ENCODE measurements around the gene AKAP13.

Gene AKAP13

DNA sequence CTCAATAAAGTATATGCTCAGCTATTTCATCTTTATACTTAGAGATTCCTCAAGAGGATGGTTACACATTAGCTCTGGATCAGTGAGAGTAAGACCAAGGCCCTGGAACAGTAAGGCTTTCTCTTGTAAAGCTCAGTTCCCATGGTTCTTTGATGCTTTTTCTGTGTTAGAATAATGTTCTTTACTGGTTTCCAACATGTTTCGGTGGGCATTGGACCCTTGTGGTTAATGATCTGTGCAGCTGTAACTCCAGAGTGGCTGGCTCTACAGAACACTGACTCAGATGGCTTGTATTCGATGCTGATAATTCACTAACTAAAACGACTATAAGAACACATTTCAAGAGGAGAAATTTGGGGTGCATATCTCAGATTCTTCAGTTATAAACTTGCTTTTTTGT, 114.7 kb downstream of the AKAP13 start:
- peaks cover 90% of the 10 kb centered on the region for H3K4me1 Mint-ChIP-seq

GRCh38 chr15:85495544-85495943, 115.1 kb downstream of the AKAP13 start:
- Mint-ChIP-seq H3K9me3 (no peaks in the 10 kb centered on the region), H3K36me3 (peaks cover 14% of the 10 kb centered on the region), H3K27ac (no peak overlapping the region), H3K4me3 (no peak overlapping the region), H3K27me3 (no peaks in the 10 kb centered on the region), H3K4me1 (peaks cover 90% of the 10 kb centered on the region)
- ATAC-seq, result no peak

More for the DNA sequence above, 114.7 kb downstream of the AKAP13 start:
- no peak for ATAC-seq
- no peaks in the 10 kb centered on the region for H3K9me3 Mint-ChIP-seq
- H3K27ac Mint-ChIP-seq, result peak overlapping the region; percentile 44
- peaks cover 14% of the 10 kb centered on the region for H3K36me3 Mint-ChIP-seq
- no peak overlapping the region for H3K4me3 Mint-ChIP-seq
- H3K27me3 Mint-ChIP-seq, result no peaks in the 10 kb centered on the region

GRCh38 chr15:85496151-85496550, 115.7 kb downstream of the AKAP13 start:
- ATAC-seq, result no peak
- Mint-ChIP-seq H3K4me1 (peaks cover 84% of the 10 kb centered on the region), H3K27me3 (no peaks in the 10 kb centered on the region), H3K9me3 (no peaks in the 10 kb centered on the region), H3K36me3 (peaks cover 14% of the 10 kb centered on the region), H3K4me3 (no peak overlapping the region), H3K27ac (no peak overlapping the region)

DNA sequence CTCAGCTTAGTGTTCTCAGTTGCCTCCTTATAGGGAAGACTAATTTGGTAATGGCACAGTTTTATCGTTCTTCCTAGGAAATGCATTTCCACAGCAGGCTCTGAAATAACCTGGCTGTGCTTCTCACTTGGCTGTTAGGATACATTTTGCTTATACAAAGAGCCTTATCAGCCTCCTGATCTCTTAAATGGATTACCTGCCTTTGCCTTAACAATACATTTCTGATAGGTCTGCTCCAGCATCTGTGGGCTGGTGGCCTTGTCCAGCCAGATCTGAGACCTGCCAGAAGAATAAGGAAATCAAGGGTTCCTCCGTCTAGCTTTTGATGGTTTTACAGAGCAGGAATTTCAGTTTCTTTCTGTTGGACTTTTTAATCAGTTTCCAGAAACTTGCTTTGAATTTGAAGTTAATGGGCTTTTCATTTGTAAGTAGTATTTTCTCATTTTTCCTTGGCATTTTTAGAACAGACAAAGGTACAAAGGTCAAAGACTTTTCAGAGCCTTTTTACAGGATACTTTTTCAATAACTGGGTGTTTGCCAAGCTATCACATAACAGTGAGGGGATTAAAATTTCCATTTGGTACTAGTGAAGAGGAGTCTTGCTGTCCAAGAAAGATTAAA, 116.3 kb downstream of the AKAP13 start:
- Mint-ChIP-seq H3K4me1 (peaks cover 83% of the 10 kb centered on the region), H3K4me3 (no peak overlapping the region), H3K9me3 (no peaks in the 10 kb centered on the region), H3K36me3 (peaks cover 14% of the 10 kb centered on the region), H3K27ac (peak overlapping the region; percentile 20), H3K27me3 (no peaks in the 10 kb centered on the region)
- no peak for ATAC-seq

DNA sequence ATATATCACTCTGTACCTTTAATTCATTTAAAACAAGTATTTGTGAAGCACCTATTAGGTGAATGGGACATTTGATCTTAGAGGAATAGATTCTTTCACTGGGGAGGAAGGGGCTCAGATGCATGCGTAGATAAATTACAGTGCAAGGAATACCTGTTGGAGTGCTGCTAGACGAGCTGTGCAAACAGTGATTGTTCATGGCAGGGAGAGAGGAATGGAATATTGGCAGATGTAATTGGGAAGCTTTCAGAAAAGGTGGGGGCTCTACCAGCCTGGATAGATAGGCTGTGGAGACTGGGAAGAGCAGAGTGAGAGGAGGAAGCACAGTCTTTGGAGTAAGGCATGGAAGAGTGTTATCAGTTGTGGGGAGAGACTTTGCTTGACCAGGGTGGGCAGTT, 116.8 kb downstream of the AKAP13 start:
- no peak for ATAC-seq
- H3K4me3 Mint-ChIP-seq, result no peak overlapping the region
- H3K27me3 Mint-ChIP-seq, result no peaks in the 10 kb centered on the region
- peaks cover 14% of the 10 kb centered on the region for H3K36me3 Mint-ChIP-seq
- peak overlapping the region; percentile 20 for H3K27ac Mint-ChIP-seq
- peaks cover 82% of the 10 kb centered on the region for H3K4me1 Mint-ChIP-seq
- H3K9me3 Mint-ChIP-seq, result no peaks in the 10 kb centered on the region

DNA sequence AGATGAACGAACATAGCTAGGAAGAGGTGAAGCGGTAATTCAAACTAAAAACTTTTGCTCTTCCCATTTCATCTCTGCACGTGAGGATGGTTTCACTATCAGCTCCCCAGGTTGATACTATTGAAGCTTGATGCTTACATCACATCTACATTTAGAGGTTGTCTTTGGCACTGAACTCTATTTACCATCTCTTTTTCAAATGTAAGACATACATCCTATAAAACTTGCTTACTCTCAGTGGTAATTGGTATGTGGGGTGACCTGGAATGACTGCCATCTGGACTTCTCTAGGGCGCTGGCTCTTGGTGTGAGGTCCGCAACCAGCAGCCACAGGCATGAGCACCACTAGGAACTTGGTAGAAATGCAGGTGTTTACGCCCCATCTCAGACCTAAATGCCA, 118.1 kb downstream of the AKAP13 start:
- Mint-ChIP-seq H3K4me1 (peaks cover 78% of the 10 kb centered on the region), H3K27ac (peak overlapping the region; percentile 4), H3K27me3 (no peaks in the 10 kb centered on the region), H3K4me3 (no peak overlapping the region), H3K36me3 (peaks cover 14% of the 10 kb centered on the region), H3K9me3 (no peaks in the 10 kb centered on the region)
- no peak for ATAC-seq

GRCh38 chr15:85499371-85499887, 119.0 kb downstream of the AKAP13 start:
- Mint-ChIP-seq H3K27me3 (no peaks in the 10 kb centered on the region), H3K9me3 (no peaks in the 10 kb centered on the region), H3K36me3 (peaks cover 9% of the 10 kb centered on the region), H3K27ac (peak overlapping the region; percentile 4), H3K4me3 (peak overlapping the region; percentile 10), H3K4me1 (peaks cover 78% of the 10 kb centered on the region)
- ATAC-seq, result no peak

DNA sequence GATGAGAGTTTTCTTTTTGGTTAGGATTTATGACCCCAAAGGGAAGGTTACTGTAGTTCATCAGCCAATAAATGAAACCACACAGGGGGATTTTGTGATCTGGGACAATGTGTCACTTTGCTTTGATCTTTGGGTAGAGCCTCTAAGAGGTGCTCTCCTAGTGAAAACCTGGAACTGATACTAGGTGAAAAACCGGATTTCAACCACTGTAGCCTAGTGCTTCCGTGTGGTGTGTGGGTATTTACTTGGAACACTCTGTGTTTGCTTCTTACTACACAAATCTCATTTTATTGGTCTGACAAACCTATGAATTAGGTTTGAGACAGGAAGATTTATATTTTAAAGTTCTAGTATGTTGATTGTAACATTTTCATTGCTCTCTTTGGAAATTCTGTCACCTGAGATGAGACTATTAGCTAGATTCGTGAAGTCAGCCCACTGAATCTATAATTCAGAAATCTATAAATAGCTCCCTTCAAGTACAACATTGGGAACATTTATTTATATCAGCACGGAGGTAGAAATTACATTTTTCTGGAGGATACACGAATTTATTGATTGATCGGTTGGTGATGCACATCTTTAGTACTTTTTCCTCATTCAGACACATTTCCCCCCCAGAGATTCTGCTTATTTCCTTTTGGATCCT, 119.8 kb downstream of the AKAP13 start:
- Mint-ChIP-seq H3K27ac (peak overlapping the region; percentile 4), H3K4me3 (no peak overlapping the region), H3K4me1 (peaks cover 78% of the 10 kb centered on the region), H3K36me3 (peaks cover 6% of the 10 kb centered on the region), H3K27me3 (no peaks in the 10 kb centered on the region), H3K9me3 (no peaks in the 10 kb centered on the region)
- peak; percentile 88 for ATAC-seq

GRCh38 chr15:85500729-85501128, 120.3 kb downstream of the AKAP13 start:
- H3K27me3 Mint-ChIP-seq, result no peaks in the 10 kb centered on the region
- peaks cover 6% of the 10 kb centered on the region for H3K36me3 Mint-ChIP-seq
- no peak overlapping the region for H3K4me3 Mint-ChIP-seq
- H3K4me1 Mint-ChIP-seq, result peaks cover 76% of the 10 kb centered on the region
- peak overlapping the region; percentile 4 for H3K27ac Mint-ChIP-seq
- no peaks in the 10 kb centered on the region for H3K9me3 Mint-ChIP-seq
- no peak for ATAC-seq

- H3K4me1 Mint-ChIP-seq, result peaks cover 72% of the 10 kb centered on the region
- no peak for ATAC-seq
- peak overlapping the region; percentile 46 for H3K27ac Mint-ChIP-seq
- H3K27me3 Mint-ChIP-seq, result no peaks in the 10 kb centered on the region
- H3K4me3 Mint-ChIP-seq, result no peak overlapping the region
- peaks cover 6% of the 10 kb centered on the region for H3K36me3 Mint-ChIP-seq
- no peaks in the 10 kb centered on the region for H3K9me3 Mint-ChIP-seq
Measured at GRCh38 chr15:85501574-85501973, 121.2 kb downstream of the AKAP13 start.

- no peak overlapping the region for H3K4me3 Mint-ChIP-seq
- no peak for ATAC-seq
- H3K36me3 Mint-ChIP-seq, result no peaks in the 10 kb centered on the region
- H3K27ac Mint-ChIP-seq, result peak overlapping the region; percentile 48
- H3K27me3 Mint-ChIP-seq, result no peaks in the 10 kb centered on the region
- peaks cover 62% of the 10 kb centered on the region for H3K4me1 Mint-ChIP-seq
- H3K9me3 Mint-ChIP-seq, result no peaks in the 10 kb centered on the region
Measured at GRCh38 chr15:85503151-85503799, 122.9 kb downstream of the AKAP13 start.

DNA sequence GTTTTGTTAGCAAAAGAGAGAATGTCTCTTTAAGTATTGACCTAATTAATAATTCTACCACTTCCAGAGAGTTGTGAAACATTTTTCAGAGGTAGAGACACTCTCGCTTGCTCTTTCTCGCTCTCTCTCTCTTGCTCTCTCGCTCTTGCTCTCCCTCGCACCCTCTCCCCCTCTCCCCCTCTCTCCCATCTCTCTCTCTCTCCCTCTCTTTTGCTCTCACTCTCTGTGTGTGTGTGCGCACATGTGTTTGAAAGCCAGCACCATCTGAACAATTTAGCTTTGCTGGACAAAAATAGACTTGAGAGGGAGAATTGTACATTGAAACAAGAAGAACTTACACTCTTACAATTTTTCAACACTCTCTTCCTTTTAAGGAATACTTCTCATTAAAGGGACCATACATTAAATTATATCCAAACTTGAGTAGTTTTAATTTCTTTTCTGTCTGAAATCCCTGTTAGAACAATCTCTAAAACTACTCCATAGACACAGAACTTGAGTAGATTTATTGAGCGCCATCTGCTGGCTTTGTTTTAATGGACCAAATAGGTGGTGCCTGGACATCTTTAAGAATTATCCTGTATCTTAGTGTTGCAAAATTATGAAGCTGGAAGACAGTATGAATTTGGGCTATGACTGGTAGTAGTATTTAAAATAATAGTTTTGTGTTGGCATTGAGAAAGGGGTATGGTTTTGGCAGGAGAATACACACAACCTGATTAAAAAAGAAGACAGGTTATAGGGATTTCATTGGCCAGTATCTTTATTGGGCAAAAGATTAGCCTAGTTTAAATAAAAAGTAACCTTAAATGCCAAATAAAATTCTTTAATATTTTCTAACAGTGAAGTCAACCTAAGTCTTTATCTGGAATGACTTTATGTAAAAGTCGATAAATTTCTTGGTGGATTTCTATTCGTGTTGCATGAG, 124.6 kb downstream of the AKAP13 start:
- no peaks in the 10 kb centered on the region for H3K27me3 Mint-ChIP-seq
- no peaks in the 10 kb centered on the region for H3K9me3 Mint-ChIP-seq
- peak overlapping the region; percentile 66 for H3K27ac Mint-ChIP-seq
- peak; percentile 54 for ATAC-seq
- peaks cover 51% of the 10 kb centered on the region for H3K4me1 Mint-ChIP-seq
- H3K4me3 Mint-ChIP-seq, result no peak overlapping the region
- H3K36me3 Mint-ChIP-seq, result peaks cover 6% of the 10 kb centered on the region

- peaks cover 57% of the 10 kb centered on the region for H3K4me1 Mint-ChIP-seq
- no peak overlapping the region for H3K27ac Mint-ChIP-seq
- no peaks in the 10 kb centered on the region for H3K9me3 Mint-ChIP-seq
- no peaks in the 10 kb centered on the region for H3K27me3 Mint-ChIP-seq
- no peak for ATAC-seq
- no peak overlapping the region for H3K4me3 Mint-ChIP-seq
- peaks cover 6% of the 10 kb centered on the region for H3K36me3 Mint-ChIP-seq
Measured at GRCh38 chr15:85507114-85507513, 126.7 kb downstream of the AKAP13 start.

GRCh38 chr15:85509973-85510372, 129.6 kb downstream of the AKAP13 start:
- H3K9me3 Mint-ChIP-seq, result no peaks in the 10 kb centered on the region
- H3K4me1 Mint-ChIP-seq, result peaks cover 49% of the 10 kb centered on the region
- no peak overlapping the region for H3K4me3 Mint-ChIP-seq
- no peak for ATAC-seq
- no peak overlapping the region for H3K27ac Mint-ChIP-seq
- no peaks in the 10 kb centered on the region for H3K27me3 Mint-ChIP-seq
- H3K36me3 Mint-ChIP-seq, result peaks cover 6% of the 10 kb centered on the region

DNA sequence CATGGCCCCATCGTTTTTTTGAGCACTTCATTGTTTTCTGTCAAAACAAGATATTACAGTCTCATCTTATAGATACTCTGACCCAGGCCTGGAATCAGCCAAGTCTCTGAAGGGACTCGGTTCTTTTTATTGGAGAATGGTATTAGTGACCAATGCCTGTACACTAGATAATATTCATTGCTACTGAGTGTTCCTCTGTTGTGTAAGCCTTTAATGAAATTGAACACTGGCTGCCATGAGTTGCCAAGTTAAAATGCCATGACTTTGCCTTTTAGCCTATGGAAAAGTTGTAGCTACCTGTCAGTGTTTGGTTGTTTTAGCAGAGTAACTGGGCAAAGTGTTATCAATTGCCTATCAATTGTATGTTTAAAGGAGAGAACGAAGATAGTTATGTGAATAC, 134.0 kb downstream of the AKAP13 start:
- Mint-ChIP-seq H3K27ac (no peak overlapping the region), H3K27me3 (no peaks in the 10 kb centered on the region), H3K4me3 (no peak overlapping the region), H3K36me3 (peaks cover 13% of the 10 kb centered on the region), H3K4me1 (peaks cover 63% of the 10 kb centered on the region), H3K9me3 (no peaks in the 10 kb centered on the region)
- no peak for ATAC-seq

All from stimulated activated memory B cell treated with anti-CD40 and anti-IgM and Interleukin-4, amounts not matched to agents 10 μg/mL and 1 μg/mL and 100 μg/mL, for 72 hours (primary cell).